ENCODE results near the gene EEF1AKMT4. TPM values are rescaled to one million over a fixed set of nuclear protein-coding genes. Genes with fewer than 3 reads are reported as not detected.
"Not testable (repeated sequence)": the region's sequence is repeated elsewhere in the genome, so short reads cannot be mapped to it uniquely, and the experiment has no call there.

The EEF1AKMT4 gene
- total RNA-seq, 1 experiment from 2014 or later: 7.8 TPM

- DNase-seq (ENCODE audit: low spot score): no peak
These were observed 10.6 kb downstream of the EEF1AKMT4 start for GRCh38 chr3:184259878-184260723.

GRCh38 chr3:184260724-184261269, 11.3 kb downstream of the EEF1AKMT4 start:
- no peak for DNase-seq (ENCODE audit: low spot score)

GRCh38 chr3:184261270-184261853, 11.9 kb downstream of the EEF1AKMT4 start, which contains the start of gene CAMK2N2:
Gene CAMK2N2 (minus strand): TSS chr3:184261553. CDS start chr3:184261285, 268 bp downstream.
- DNase-seq (ENCODE audit: low spot score): peak; percentile 73

- DNase-seq (ENCODE audit: low spot score): peak; percentile 45
These were observed 12.6 kb downstream of the EEF1AKMT4 start for GRCh38 chr3:184261854-184262763.

DNA sequence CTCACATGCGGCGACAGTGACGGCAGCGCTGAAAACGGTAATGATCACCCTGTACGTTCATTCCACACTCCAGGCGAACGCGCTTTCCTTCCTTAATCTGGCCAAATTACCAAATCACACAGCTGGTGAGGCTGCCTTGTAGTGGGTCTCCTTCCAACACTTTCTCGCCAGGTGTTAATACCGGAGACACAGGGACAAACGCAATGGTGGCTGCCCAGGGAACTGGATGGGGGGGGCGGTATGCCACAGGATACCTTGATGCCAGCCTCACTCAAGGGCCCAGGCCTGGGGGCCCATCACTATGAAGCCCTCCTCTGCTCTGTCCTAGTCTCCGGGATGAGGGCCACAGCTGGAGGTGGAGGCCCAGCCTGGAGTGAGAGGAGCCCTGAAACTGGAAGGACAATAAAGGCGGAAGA, 13.3 kb downstream of the EEF1AKMT4 start:
- no peak for DNase-seq (ENCODE audit: low spot score)

DNA sequence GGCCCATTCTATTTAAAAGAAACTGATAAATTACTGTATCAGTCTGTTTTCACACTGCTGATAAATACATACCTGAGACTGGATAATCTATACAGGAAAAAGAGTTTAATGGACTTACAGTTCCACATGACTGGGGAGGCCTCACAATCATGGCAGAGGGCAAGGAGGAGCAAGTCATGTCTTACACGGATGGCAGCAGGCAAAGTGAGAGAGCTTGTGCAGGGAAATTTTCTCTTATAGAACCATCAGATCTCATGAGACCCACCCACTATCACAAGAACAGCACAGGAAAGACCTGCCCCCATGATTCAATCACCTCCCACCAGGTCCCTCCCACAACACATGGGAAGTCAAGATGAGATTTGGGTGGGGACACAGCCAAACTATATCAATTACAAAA, 17.8 kb downstream of the EEF1AKMT4 start:
- not testable (repeated sequence) for DNase-seq (ENCODE audit: low spot score)

- no peak for DNase-seq (ENCODE audit: low spot score)
These were observed 22.8 kb downstream of the EEF1AKMT4 start for GRCh38 chr3:184272269-184272668.

- DNase-seq (ENCODE audit: low spot score): no peak
These were observed 25.9 kb downstream of the EEF1AKMT4 start for GRCh38 chr3:184275381-184275701.

DNA sequence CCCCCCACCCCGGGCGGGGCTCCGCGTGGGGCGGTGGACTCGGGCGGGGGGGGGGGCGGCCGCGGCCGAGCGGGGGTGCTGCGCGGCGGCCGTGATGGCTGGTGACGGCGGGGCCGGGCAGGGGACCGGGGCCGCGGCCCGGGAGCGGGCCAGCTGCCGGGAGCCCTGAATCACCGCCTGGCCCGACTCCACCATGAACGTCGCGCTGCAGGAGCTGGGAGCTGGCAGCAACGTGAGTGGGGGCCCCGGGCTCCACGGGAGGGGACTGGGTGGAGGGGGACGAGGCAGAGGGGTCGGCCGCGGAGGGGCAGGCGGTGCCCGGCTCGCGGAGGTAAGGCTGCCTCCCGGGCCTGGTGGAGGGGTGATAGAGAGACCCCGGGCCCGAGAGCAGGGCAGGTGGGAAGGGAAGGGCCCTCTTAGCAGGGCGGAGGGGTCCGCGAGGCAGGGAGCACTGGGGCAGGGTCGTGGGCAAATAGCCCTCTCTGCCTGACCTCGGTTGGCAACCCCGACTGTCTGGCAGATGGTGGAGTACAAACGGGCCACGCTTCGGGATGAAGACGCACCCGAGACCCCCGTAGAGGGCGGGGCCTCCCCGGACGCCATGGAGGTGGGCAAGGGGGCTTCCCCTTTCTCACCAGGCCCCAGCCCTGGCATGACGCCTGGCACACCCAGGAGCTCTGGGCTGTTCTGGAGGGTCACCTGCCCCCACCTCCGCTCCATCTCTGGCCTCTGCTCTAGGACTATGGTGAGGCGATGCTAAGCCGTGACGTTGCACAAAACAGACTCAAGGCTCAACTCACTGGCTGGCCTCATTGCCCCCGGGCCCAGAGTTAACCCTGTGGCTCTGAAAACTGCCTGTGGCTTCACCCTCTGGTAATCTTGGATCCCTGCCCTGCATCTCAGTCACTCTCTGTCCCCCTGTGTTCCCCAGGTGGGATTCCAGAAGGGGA, 26.8 kb downstream of the EEF1AKMT4 start, which contains the start of gene ECE2:
Gene ECE2, plus strand, starts transcription at position 62 of the 950 bp plus-strand sequence. Its CDS starts 132 bp downstream, at position 194.
- DNase-seq (ENCODE audit: low spot score): no peak

DNA sequence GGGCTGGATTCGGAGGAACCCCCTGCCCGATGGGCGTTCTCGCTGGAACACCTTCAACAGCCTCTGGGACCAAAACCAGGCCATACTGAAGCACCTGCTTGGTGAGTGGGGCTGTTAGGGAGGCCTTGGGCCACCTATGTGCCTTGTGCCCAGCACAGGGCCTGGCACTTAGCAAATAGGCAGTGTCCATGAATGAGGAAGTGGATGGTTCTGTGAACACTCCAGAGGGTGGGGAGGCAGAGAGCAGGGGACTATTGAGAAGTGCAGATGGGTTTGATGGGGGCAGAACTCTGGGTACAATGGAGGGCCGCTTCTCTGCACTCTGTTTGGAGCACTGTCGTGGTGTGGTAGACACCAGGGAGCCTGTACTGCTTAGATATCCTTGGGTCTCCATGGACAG, 27.9 kb downstream of the EEF1AKMT4 start:
- DNase-seq (ENCODE audit: low spot score): no peak

GRCh38 chr3:184282941-184283340, 33.5 kb downstream of the EEF1AKMT4 start:
- DNase-seq (ENCODE audit: low spot score): peak; percentile 11

DNA sequence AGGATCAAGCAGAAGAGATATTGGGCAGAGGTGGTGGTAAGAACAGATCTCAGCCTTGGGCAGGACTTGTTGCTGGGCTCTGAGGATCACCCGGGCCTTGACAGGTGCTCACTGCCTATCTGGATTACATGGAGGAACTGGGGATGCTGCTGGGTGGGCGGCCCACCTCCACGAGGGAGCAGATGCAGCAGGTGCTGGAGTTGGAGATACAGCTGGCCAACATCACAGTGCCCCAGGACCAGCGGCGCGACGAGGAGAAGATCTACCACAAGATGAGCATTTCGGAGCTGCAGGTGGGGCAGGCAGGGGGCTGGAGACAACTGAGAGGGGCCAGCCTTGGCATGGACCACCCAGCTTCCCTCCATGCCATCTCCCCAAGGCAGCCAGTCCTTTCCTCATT, 34.2 kb downstream of the EEF1AKMT4 start:
- DNase-seq (ENCODE audit: low spot score): no peak

GRCh38 chr3:184284696-184285095, 35.2 kb downstream of the EEF1AKMT4 start:
- DNase-seq (ENCODE audit: low spot score): peak; percentile 83

DNA sequence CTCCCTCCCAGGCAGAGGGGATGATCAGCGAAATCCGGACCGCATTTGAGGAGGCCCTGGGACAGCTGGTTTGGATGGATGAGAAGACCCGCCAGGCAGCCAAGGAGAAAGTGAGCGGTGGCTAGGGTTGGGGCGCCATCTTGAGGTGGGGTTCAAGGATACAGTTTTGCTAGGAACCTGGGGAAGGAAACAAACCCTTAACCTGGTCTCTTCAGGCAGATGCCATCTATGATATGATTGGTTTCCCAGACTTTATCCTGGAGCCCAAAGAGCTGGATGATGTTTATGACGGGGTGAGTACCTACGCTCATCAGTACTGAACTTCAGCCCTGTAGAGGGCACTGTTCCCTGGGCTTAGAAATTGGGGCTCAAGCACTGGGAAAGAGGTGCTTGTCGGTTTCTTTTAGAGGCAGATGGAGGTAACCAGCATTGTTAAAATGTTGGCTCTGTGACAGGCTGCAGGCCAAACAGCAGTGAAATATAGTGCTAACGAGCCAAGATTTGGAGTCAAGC, 40.0 kb downstream of the EEF1AKMT4 start:
- peak; percentile 58 for DNase-seq (ENCODE audit: low spot score)

DNA sequence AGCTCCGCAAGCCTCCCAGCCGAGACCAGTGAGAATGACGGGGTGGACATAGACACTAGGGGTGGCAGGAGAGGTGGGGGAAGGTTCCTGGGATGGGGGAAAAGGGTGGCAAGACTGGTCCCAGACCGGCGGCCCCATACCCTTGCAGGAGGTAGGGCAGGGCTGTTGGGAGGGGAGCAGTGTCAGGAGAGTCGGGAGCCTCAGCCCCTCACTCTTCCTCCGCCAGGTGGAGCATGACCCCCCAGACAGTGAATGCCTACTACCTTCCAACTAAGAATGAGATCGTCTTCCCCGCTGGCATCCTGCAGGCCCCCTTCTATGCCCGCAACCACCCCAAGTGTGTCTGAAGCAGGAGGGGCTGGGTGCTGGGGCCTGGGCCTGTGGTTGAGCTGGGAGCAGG, 40.9 kb downstream of the EEF1AKMT4 start:
- no peak for DNase-seq (ENCODE audit: low spot score)

DNA sequence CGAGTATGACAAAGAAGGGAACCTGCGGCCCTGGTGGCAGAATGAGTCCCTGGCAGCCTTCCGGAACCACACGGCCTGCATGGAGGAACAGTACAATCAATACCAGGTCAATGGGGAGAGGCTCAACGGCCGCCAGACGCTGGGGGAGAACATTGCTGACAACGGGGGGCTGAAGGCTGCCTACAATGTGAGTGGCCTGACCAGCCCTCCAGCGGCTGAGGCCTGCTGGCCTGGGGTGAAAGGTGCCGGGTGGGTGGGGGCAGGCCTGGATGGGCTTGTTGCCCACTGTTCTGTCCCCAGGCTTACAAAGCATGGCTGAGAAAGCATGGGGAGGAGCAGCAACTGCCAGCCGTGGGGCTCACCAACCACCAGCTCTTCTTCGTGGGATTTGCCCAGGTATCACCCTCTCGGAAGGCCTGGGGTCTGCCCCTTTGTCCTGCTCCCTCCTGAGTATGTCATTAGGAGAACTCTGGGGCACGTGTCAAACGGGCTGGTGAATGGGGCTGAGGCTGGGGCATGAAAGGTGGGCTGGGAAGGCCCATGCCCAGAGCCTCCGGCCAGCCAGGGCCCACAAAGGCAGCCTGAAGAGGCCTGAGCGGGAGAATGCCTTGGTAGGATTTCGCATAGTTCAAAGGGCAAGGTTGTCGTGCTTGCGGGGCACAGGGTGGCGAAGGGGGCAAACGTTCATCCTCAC, 41.7 kb downstream of the EEF1AKMT4 start:
- DNase-seq (ENCODE audit: low spot score): no peak

GRCh38 chr3:184291738-184292445, 42.4 kb downstream of the EEF1AKMT4 start:
- DNase-seq (ENCODE audit: low spot score): no peak

DNA sequence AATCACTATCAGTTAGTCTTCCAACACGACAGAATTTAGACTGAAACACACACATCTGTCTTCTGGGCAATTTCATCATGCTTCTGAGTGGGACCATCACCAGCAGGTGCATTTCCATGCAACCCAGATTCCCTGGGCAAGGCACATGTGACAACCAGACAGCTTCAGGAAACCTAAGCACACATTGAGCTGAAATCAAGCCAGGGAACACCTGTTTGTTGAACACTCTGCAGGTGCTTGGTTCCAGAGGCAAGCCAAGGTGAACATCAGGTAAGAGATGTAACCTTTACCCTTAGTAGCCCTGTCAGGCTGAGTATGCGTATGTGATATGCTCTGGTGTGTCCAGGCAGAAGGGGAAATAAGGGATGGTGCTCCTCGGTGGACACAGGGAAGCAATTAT, 46.3 kb downstream of the EEF1AKMT4 start:
- no peak for DNase-seq (ENCODE audit: low spot score)

- DNase-seq (ENCODE audit: low spot score): no peak
These were observed 47.1 kb downstream of the EEF1AKMT4 start for GRCh38 chr3:184296616-184297015.

All from A172 (cell line).